HCT116 (cell line): ENCODE measurements around the gene INF2. TPM values are rescaled to one million over a fixed set of nuclear protein-coding genes. Genes with fewer than 3 reads are reported as not detected.

Experiments used
- ATAC-seq: fragments of 200-7000 bp; cut with Tn5 transposase; 2 replicates; pipeline ENCODE4 v1.9.1; 2020; ENCODE audit warnings: mild to moderate bottlenecking, moderate library complexity
- BruUV-seq: library from RNA; stranded (reverse); fragments of 400-500 nt; replicated peaks from 2 replicates; lab custom pipeline; 2021; lab: Mats Ljungman, UMichigan
- CTCF ChIA-PET: fragments of 300-600 bp; sonication (Branson Sonifier 250); formaldehyde crosslinking; loops from one replicate; lab custom pipeline; 2021; ENCODE audit warnings: antibody characterized with exemption; lab: Charles Lee
- POLR2A ChIA-PET: fragments of 300-600, 350-600 bp; sonication (Branson Sonifier 250); formaldehyde crosslinking; loops from one replicate; lab custom pipeline; 2021; ENCODE audit warnings: antibody characterized with exemption; lab: Charles Lee
- RAD21 ChIA-PET, 2 experiments: fragments of 300-600 bp; sonication (Branson Sonifier 250); formaldehyde crosslinking; loops; one replicate each; lab custom pipeline; 2023; ENCODE audit warnings: low total read pairs in 2 of 2; ENCODE audit not compliant: uncharacterized antibody in 2 of 2, unreplicated experiment in 2 of 2, low non-redundant PET in 1 of 2; lab: Charles Lee
- DNase-seq: peaks from one replicate; pipeline ENCODE4 v3.0.0-alpha.2; 2010; ENCODE audit warnings: low read depth, low spot score
- H2AFZ ChIP-seq: fragments of 200-600 bp; shearing (Covaris generic), sonication (generic); 2 replicates; pipeline ENCODE4 v1.6.1; 2017; ENCODE audit warnings: low read depth, mixed run types, mixed read lengths, antibody characterized with exemption, low read length; ENCODE audit not compliant: poor library complexity, severe bottlenecking
- H3K27ac ChIP-seq: 2 replicates; pipeline ENCODE4 v1.5.1; 2012; ENCODE audit warnings: low read depth, low read length
- H3K27me3 ChIP-seq: fragments of 200-600 bp; sonication (generic); 2 replicates; pipeline ENCODE4 v1.6.1; 2016; ENCODE audit warnings: mixed run types, low read length, mixed read lengths; ENCODE audit not compliant: insufficient read depth
- H3K36me3 ChIP-seq, 2 experiments: fragments of 200-500 bp in 1 of 2; fragments of 200-600 bp in 1 of 2; sonication (Bioruptor generic) in 1 of 2; sonication (generic) in 1 of 2; 2 replicates each; pipeline versions ENCODE4 v1.5.1 to v1.6.1; 2014 to 2016; ENCODE audit warnings: low read length in 2 of 2, inconsistent platforms in 1 of 2, mixed read lengths in 1 of 2, mixed run types in 1 of 2; ENCODE audit not compliant: insufficient read depth in 2 of 2, control insufficient read depth in 1 of 2
- H3K4me1 ChIP-seq, 2 experiments: fragments of 200-600 bp in 1 of 2; sonication (generic) in 1 of 2; 2 replicates each; pipeline versions ENCODE4 v1.5.1 to v1.6.1; 2012 to 2017; ENCODE audit warnings: low read length in 2 of 2, inconsistent platforms in 1 of 2, mild to moderate bottlenecking in 1 of 2, mixed read lengths in 1 of 2, mixed run types in 1 of 2, moderate library complexity in 1 of 2; ENCODE audit not compliant: insufficient read depth in 2 of 2, control insufficient read depth in 1 of 2
- H3K4me2 ChIP-seq: fragments of 200-600 bp; sonication (generic); 2 replicates; pipeline ENCODE4 v1.6.1; 2017; ENCODE audit warnings: mixed run types, low read length, mixed read lengths
- H3K4me3 ChIP-seq, 2 experiments: fragments of 200-600 bp in 1 of 2; sonication (generic) in 1 of 2; replicated peaks in 1 of 2; 2 replicates each; pipeline ENCODE4 v1.5.1; 2011 to 2016; ENCODE audit warnings: low read length in 2 of 2, control low read depth in 1 of 2, low read depth in 1 of 2, mild to moderate bottlenecking in 1 of 2, mixed read lengths in 1 of 2, mixed run types in 1 of 2
- H3K79me2 ChIP-seq: fragments of 200-600 bp; sonication (generic); 2 replicates; pipeline ENCODE4 v1.6.1; 2017; ENCODE audit warnings: mild to moderate bottlenecking, mixed run types, low read length, moderate library complexity, mixed read lengths; ENCODE audit not compliant: insufficient read depth
- H3K9ac ChIP-seq: fragments of 200-600 bp; sonication (generic); 2 replicates; pipeline ENCODE4 v1.6.1; 2016; ENCODE audit warnings: low read length, mixed read lengths
- H3K9me2 ChIP-seq: fragments of 200-600 bp; sonication (generic), shearing (Covaris generic); 2 replicates; pipeline ENCODE4 v1.6.1; 2017; ENCODE audit warnings: mixed run types, mild to moderate bottlenecking, moderate library complexity; ENCODE audit not compliant: insufficient read depth
- H3K9me3 ChIP-seq, 2 experiments: fragments of 200-500 bp in 1 of 2; fragments of 200-600 bp in 1 of 2; sonication (Bioruptor generic) in 1 of 2; sonication (generic) in 1 of 2; 2 replicates each; pipeline ENCODE4 v1.6.1; 2014 to 2017; ENCODE audit warnings: low read length in 2 of 2, mixed read lengths in 2 of 2, inconsistent platforms in 1 of 2, low read depth in 1 of 2, mild to moderate bottlenecking in 1 of 2, mixed run types in 1 of 2, moderate library complexity in 1 of 2; ENCODE audit not compliant: control insufficient read depth in 1 of 2, insufficient read depth in 1 of 2
- H4K20me1 ChIP-seq: fragments of 200-600 bp; sonication (generic), shearing (Covaris generic); 2 replicates; pipeline ENCODE4 v1.6.1; 2017; ENCODE audit warnings: mixed run types, mild to moderate bottlenecking, moderate library complexity; ENCODE audit not compliant: insufficient read depth
- EZH2 ChIP-seq: fragments of 200-600 bp; sonication (generic); IDR thresholded peaks from 2 replicates; pipeline ENCODE4 v1.6.1; 2017; ENCODE audit warnings: antibody characterized with exemption, mixed run types
- POLR2A ChIP-seq: IDR thresholded peaks from 2 replicates; pipeline ENCODE4 v1.7.0; 2011; ENCODE audit warnings: borderline replicate concordance; ENCODE audit not compliant: insufficient read depth, insufficient read length; ENCODE audit errors: extremely low read depth
- POLR2AphosphoS5 ChIP-seq: IDR thresholded peaks from 2 replicates; pipeline ENCODE4 v1.6.1; 2011; ENCODE audit warnings: mild to moderate bottlenecking, low read depth, low read length, moderate library complexity
- RAD21 ChIP-seq: IDR thresholded peaks from 2 replicates; pipeline ENCODE4 v1.6.1; 2012; ENCODE audit warnings: low read depth, mild to moderate bottlenecking
- SIN3A ChIP-seq: IDR thresholded peaks from 2 replicates; pipeline ENCODE4 v1.6.1; 2012; ENCODE audit warnings: low read depth
- YY1 ChIP-seq: IDR thresholded peaks from 2 replicates; pipeline ENCODE4 v1.6.1; 2011; ENCODE audit warnings: low read length, low read depth, moderate library complexity, mild to moderate bottlenecking; ENCODE audit not compliant: insufficient replicate concordance; ENCODE audit errors: extremely low read depth
- intact Hi-C: fragments of 100-400 bp; cut with micrococcal nuclease; formaldehyde crosslinking; loops from 2 replicates; pipeline ENCODE4 v1.10.0; 2022
- total RNA-seq: library from RNA; stranded (reverse); gene quantifications from one replicate; pipeline ENCODE4 v1.2.1, GENCODE V29; 2021; ENCODE audit not compliant: unreplicated experiment

Gene INF2
- total RNA-seq, 1 experiment from 2014 or later, result 95.8 TPM

- intact Hi-C loops, result no loop called here
- H2AFZ ChIP-seq, result no peak overlapping the region
- H3K36me3 ChIP-seq, result no peaks in the 10 kb centered on the region
- POLR2A ChIA-PET, result interaction anchor here (1.6 to 3.6 kb wide), 2 partner anchors 13 to 73 kb away, joined by 4 to 21 read pairs; partner anchors contain the start of gene SIVA1
- H3K9me2 ChIP-seq, result no peaks in the 10 kb centered on the region
- H3K79me2 ChIP-seq, result no peaks in the 10 kb centered on the region
- TF ChIP-seq EZH2, result no peak
- TF ChIP-seq, all 23 proteins: peak for 0
- no peak for ATAC-seq
- ChIA-PET RAD21 (interaction anchor here in 1 of 2 experiments (1.3 kb wide), 1 partner anchor 13 kb away, joined by 5 read pairs; no protein-coding TSS in a partner anchor), CTCF (no interaction called here)
- Histone ChIP-seq H4K20me1 (no peaks in the 10 kb centered on the region), H3K4me1 (peaks cover 59 to 77% of the 10 kb centered on the region in 2 experiments), H3K27me3 (no peaks in the 10 kb centered on the region), H3K4me3 (peak overlapping the region; percentile 52 to 62; a peak in 3 of 4 replicates), H3K4me2 (peak overlapping the region; percentile 89), H3K9me3 (no peaks in the 10 kb centered on the region), H3K27ac (peak overlapping the region; percentile 98), H3K9ac (peak overlapping the region; percentile 89)
- BruUV-seq, result no TSS peak
- DNase-seq, result no peak
These were observed 10.3 kb upstream of the INF2 start for GRCh38 chr14:104678901-104679705.

GRCh38 chr14:104680056-104680805 lies 9.2 kb upstream of the INF2 start:
- ChIA-PET RAD21 (interaction anchor here (0.8 to 1.3 kb wide), 3 partner anchors 14 kb away, joined by 5 to 6 read pairs (median 5); no protein-coding TSS in a partner anchor), CTCF (interaction anchor here (1.0 to 2.4 kb wide), 2 partner anchors 15 to 45 kb away, joined by 4 to 20 read pairs; partner anchors contain the start of gene ADSS1), POLR2A (interaction anchor here (1.3 to 3.6 kb wide), 2 partner anchors 11 to 14 kb away, joined by 6 to 21 read pairs; no protein-coding TSS in a partner anchor)
- peak overlapping the region; percentile 89 for H3K4me2 ChIP-seq
- no peak overlapping the region for H2AFZ ChIP-seq
- BruUV-seq, result TSS peak; percentile 12
- no peaks in the 10 kb centered on the region for H4K20me1 ChIP-seq
- H3K9me3 ChIP-seq, result no peaks in the 10 kb centered on the region
- H3K4me1 ChIP-seq, result peaks cover 61 to 78% of the 10 kb centered on the region in 2 experiments
- H3K36me3 ChIP-seq, result no peaks in the 10 kb centered on the region
- no peaks in the 10 kb centered on the region for H3K27me3 ChIP-seq
- peak overlapping the region; percentile 48 to 56 for H3K4me3 ChIP-seq
- TF ChIP-seq SIN3A (no peak), POLR2A (peak; percentile 40), POLR2AphosphoS5 (no peak; the same call in 1 of the 2 replicates), RAD21 (no peak), YY1 (no peak)
- no peaks in the 10 kb centered on the region for H3K9me2 ChIP-seq
- peak overlapping the region; percentile 98 for H3K27ac ChIP-seq
- ATAC-seq, result peak; percentile 64
- peak overlapping the region; percentile 89 for H3K9ac ChIP-seq
- H3K79me2 ChIP-seq, result no peaks in the 10 kb centered on the region
- intact Hi-C loops, result no loop called here
- DNase-seq, result no peak
